ENCODE measurements around the gene PARD6B.
"Not testable (repeated sequence)": the region's sequence is repeated elsewhere in the genome, so short reads cannot be mapped to it uniquely, and the experiment has no call there.

Gene PARD6B

DNA sequence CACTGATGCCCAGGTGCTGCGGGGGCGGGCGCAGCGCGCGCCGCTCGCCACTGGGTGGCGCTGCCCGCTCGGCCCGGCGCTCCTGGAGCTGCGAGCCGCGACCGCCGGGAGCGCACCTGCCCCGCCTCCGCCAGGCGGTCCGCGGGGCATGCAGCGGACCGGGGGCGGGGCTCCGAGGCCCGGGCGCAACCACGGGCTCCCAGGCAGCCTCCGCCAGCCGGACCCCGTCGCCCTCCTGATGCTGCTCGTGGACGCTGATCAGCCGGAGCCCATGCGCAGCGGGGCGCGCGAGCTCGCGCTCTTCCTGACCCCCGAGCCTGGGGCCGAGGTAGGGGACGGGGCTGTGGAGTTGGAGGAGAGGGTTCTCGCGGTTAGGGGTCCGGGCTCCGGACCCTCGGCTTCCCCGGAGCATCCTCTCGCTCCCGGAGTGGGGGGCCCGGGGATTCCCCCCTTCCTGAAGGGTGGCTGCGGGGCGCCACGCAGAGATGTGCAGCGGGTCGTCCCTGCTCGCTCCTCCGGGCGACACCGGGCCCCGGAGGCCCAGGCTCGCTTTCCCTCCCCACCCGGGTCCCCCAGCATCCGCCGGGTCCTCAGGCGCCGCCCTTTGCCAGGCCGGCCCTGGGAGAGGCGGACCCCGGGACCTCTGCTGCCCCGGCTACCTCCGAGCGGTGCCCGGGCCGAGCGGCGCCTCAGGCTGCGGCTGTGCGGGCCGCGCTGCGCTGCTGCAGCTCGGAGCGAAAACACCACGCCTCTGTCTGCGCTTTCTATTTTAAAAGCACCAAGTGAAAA is 63.7 kb downstream of the PARD6B start, which contains the start of gene BCAS4:
Gene BCAS4 (plus strand): TSS at position 216 of the 789 bp plus-strand sequence. CDS start 23 bp downstream, at position 239.
- H3K36me3 ChIP-seq (ENCODE audit: control insufficient read depth, insufficient read depth, low read length): no peaks in the 10 kb centered on the region
- no peaks in the 10 kb centered on the region for H3K27me3 ChIP-seq (replicated peaks; ENCODE audit: control insufficient read depth, insufficient read depth, low read length)
- TF ChIP-seq, protein P1, sequence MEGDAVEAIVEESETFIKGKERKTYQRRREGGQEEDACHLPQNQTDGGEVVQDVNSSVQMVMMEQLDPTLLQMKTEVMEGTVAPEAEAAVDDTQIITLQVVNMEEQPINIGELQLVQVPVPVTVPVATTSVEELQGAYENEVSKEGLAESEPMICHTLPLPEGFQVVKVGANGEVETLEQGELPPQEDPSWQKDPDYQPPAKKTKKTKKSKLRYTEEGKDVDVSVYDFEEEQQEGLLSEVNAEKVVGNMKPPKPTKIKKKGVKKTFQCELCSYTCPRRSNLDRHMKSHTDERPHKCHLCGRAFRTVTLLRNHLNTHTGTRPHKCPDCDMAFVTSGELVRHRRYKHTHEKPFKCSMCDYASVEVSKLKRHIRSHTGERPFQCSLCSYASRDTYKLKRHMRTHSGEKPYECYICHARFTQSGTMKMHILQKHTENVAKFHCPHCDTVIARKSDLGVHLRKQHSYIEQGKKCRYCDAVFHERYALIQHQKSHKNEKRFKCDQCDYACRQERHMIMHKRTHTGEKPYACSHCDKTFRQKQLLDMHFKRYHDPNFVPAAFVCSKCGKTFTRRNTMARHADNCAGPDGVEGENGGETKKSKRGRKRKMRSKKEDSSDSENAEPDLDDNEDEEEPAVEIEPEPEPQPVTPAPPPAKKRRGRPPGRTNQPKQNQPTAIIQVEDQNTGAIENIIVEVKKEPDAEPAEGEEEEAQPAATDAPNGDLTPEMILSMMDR (IDR thresholded peaks at IDR 0.05; ENCODE audit: insufficient read depth, low read length, poor library complexity, severe bottlenecking): peak; percentile 50
- H3K4me3 ChIP-seq (replicated peaks; ENCODE audit: low read depth, low read length): peak within 1 kb of the TSS; percentile 95
- peak; percentile 95 for DNase-seq (ENCODE audit: extremely low read depth, insufficient read length)

DNA sequence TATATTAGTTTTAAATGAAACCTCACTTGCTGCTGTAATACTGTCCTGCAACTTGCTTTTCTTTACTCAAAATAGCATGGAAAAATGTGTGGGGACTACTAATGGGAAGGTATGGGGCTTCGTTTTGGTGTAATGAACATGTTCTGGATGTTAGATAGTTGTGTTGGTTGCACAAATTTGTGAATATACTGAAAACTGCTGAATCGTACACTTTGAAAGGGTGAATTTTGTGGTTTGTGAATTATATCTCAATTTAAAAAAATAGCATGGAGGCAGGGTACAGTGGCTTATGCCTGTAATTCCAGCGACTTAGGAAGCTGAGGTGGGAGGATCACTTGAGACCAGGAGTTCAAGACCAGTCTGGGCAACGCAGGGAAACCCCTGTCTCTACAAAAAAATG is 65.8 kb downstream of the PARD6B start:
- Histone ChIP-seq H3K27me3 (replicated peaks; ENCODE audit: control insufficient read depth, insufficient read depth, low read length) (no peaks in the 10 kb centered on the region), H3K36me3 (ENCODE audit: control insufficient read depth, insufficient read depth, low read length) (peaks cover 2% of the 10 kb centered on the region), H3K4me3 (replicated peaks; ENCODE audit: low read depth, low read length) (no peak overlapping the region; the same call in 1 of the 2 replicates)
- DNase-seq (ENCODE audit: extremely low read depth, insufficient read length): no peak
- TF ChIP-seq, protein P1 (IDR thresholded peaks at IDR 0.05; ENCODE audit: insufficient read depth, low read length, poor library complexity, severe bottlenecking): no peak

DNA sequence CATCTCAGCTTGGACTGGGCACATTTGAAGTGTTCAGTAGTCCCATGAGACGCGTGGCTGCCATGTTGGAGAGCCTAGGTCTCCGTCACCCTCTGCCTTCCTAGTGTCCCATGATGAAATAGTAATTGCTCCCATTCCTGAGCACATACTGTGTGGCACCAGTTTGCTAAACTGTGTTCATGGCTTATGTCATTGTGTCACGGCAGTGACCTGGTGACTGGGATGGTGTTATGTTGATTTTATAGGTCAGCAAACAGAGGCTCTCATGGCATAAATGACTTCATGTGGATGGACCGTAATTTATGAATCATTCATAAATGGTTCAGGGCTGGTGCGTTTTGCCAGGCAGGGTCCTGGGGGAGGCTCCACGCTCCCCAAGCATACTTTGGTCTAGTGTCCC is 67.3 kb downstream of the PARD6B start:
- TF ChIP-seq, protein P1 (IDR thresholded peaks at IDR 0.05; ENCODE audit: insufficient read depth, low read length, poor library complexity, severe bottlenecking): no peak
- Histone ChIP-seq H3K36me3 (ENCODE audit: control insufficient read depth, insufficient read depth, low read length) (peaks cover 4% of the 10 kb centered on the region), H3K4me3 (replicated peaks; ENCODE audit: low read depth, low read length) (peak overlapping the region; percentile 23), H3K27me3 (replicated peaks; ENCODE audit: control insufficient read depth, insufficient read depth, low read length) (no peaks in the 10 kb centered on the region)
- no peak for DNase-seq (ENCODE audit: extremely low read depth, insufficient read length)

DNA sequence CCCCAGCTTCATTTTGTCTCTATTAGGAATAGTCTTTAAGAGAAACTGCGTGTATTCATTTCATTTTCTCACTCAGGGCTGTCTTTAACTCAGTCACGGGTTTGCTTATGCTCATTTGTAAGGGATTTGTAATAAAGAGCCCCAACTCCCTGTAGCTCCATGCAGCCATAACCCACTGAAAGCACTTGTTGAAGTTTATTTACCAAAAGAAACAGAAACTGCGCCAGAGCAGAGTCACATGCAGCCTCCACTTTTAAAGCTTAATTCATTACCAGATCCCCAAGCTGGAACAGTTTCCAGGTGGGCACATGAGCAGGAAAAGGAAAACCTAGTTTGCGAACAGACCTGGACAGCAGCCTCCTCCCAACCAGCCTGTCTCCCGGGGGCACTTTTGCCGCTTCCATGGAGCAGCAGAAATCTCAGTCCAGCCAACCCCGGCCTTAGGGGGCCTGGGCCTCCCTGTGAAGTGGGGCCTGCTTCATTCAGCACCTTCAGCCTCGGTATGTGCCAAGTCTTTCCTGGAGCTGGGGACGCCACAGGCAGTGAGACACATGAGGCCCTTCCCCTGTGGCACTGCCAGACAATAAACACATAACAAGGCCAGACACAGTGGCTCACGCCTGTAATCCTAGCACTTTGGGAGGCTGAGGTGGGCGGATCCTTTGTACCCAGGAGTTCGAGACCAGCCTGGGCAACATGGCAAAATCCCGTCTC is 68.0 kb downstream of the PARD6B start:
- TF ChIP-seq, protein P1 (IDR thresholded peaks at IDR 0.05; ENCODE audit: insufficient read depth, low read length, poor library complexity, severe bottlenecking): no peak
- DNase-seq (ENCODE audit: extremely low read depth, insufficient read length): no peak
- Histone ChIP-seq H3K4me3 (replicated peaks; ENCODE audit: low read depth, low read length) (peak overlapping the region; percentile 23), H3K36me3 (ENCODE audit: control insufficient read depth, insufficient read depth, low read length) (peaks cover 4% of the 10 kb centered on the region), H3K27me3 (replicated peaks; ENCODE audit: control insufficient read depth, insufficient read depth, low read length) (no peaks in the 10 kb centered on the region)

DNA sequence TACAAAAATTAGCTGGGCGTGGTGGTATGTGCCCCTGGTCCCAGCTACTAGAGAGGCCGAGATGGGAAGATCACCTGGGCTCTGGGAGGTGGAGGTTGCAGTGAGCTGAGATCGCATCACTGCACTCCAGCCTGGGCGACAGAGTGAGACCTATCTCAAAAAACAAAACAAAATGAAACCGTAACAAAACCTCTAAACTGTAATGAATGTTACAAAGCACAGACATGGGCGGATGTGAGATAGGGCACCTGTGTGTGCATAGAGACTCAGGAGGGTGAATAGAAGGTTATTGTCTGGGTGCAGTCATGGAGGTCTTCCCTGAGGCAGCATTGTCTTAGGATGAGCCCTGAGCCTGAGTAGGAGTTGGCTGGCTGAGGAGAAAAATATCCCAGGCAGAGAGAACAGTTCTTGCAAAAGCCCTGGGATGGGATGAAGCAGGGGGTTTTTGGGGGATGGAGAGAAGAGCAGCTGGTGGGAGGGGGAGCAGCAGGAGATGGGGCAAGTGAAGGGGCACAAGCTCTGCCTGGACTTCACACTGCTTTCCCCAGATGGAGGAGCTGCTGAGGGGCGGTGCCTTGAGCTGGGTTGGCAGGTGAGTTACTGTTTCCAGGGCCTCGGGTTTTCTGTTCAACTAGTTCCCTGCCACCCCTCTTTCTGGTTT is 68.6 kb downstream of the PARD6B start:
- Histone ChIP-seq H3K27me3 (replicated peaks; ENCODE audit: control insufficient read depth, insufficient read depth, low read length) (no peaks in the 10 kb centered on the region), H3K4me3 (replicated peaks; ENCODE audit: low read depth, low read length) (peak overlapping the region; percentile 23), H3K36me3 (ENCODE audit: control insufficient read depth, insufficient read depth, low read length) (peaks cover 4% of the 10 kb centered on the region)
- TF ChIP-seq, protein P1 (IDR thresholded peaks at IDR 0.05; ENCODE audit: insufficient read depth, low read length, poor library complexity, severe bottlenecking): no peak
- no peak for DNase-seq (ENCODE audit: extremely low read depth, insufficient read length)

DNA sequence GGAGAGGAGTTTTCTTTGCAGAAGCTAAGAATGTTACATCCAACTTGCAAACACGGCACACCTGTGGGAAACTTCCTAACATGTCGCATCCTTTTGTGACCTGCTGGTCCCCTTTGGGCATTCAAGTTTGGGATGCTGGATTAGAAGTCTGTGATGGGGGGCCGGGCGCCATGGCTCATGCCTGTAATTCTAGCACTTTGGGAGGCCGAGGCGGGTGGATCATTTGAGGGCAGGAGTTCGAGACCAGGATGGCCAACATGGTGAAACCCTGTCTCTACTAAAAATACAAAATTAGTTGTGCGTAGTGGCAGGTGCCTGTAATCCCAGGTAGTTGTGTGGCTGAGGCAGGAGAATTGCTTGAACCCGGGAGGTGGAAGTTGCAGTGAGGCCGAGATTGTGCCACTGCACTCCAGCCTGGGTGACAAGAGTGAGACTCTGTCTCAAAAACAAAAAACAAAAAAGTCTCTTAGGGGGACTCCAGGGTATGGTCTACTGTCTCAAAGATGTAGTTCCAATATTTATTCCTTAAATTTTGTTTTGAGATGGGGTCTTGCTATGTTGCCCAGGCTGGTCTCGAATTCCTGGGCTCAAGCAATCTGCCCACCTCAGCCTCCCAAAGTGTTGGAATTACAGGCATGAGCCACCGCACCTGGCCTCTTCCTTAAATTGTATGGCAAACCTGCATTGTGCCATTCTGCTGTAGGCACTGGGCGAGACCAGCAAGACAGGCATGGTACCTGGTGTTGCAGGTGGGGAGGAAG is 69.8 kb downstream of the PARD6B start:
- H3K4me3 ChIP-seq (replicated peaks; ENCODE audit: low read depth, low read length); DNase-seq (ENCODE audit: extremely low read depth, insufficient read length); H3K36me3 ChIP-seq (ENCODE audit: control insufficient read depth, insufficient read depth, low read length); H3K27me3 ChIP-seq (replicated peaks; ENCODE audit: control insufficient read depth, insufficient read depth, low read length): not testable (repeated sequence)

All from GM06990 (cell line).